Activated CD4-positive, alpha-beta T cell treated with anti-CD3 and anti-CD28 coated beads for 24 hours (primary cell): ENCODE results near the gene LHB.
"Not testable (repeated sequence)": the region's sequence is repeated elsewhere in the genome, so short reads cannot be mapped to it uniquely, and the experiment has no call there.

Experiments used
- DNase-seq, 2 donors: peaks; one replicate each; pipeline ENCODE4 v3.0.0-alpha.2; 2020; ENCODE audit warnings: low read depth in 2 of 2

Gene LHB

GRCh38 chr19:49017041-49017665 lies at the start of gene LHB:
Gene LHB (minus strand): TSS chr19:49017091. CDS start chr19:49017081, 10 bp downstream.
- no peak for DNase-seq

GRCh38 chr19:49065905-49066512 lies 49.1 kb upstream of the LHB start:
- no peak for DNase-seq

GRCh38 chr19:49064768-49065611 lies 48.1 kb upstream of the LHB start, which contains the start of gene NTF4:
Gene NTF4 (minus strand): TSS chr19:49064818. CDS start chr19:49061997, 2,821 bp downstream.
- no peak for DNase-seq

- no peak for DNase-seq
These were observed 47.2 kb upstream of the LHB start for GRCh38 chr19:49064029-49064629.

GRCh38 chr19:49061445-49061844 lies 44.6 kb upstream of the LHB start:
- DNase-seq: no peak

GRCh38 chr19:49061000-49061399 lies 44.1 kb upstream of the LHB start:
- no peak for DNase-seq

- no peak for DNase-seq
These were observed 42.2 kb upstream of the LHB start for GRCh38 chr19:49059053-49059452.

- no peak for DNase-seq
These were observed 41.7 kb upstream of the LHB start for GRCh38 chr19:49058562-49058961.

GRCh38 chr19:49057636-49058234 lies 40.8 kb upstream of the LHB start, which contains the start of gene CGB7:
Gene CGB7 (minus strand): TSS chr19:49057749. CDS start chr19:49055375, 2,374 bp downstream.
- DNase-seq: no peak

- not testable (repeated sequence) for DNase-seq
These were observed 40.2 kb upstream of the LHB start for GRCh38 chr19:49056902-49057596.

GRCh38 chr19:49056101-49056901 lies 39.4 kb upstream of the LHB start:
- peak; percentile 11 to 39 for DNase-seq

GRCh38 chr19:49050376-49051033 lies 33.6 kb upstream of the LHB start:
- DNase-seq: not testable (repeated sequence)

GRCh38 chr19:49049834-49050233 lies 32.9 kb upstream of the LHB start:
- DNase-seq: not testable (repeated sequence)

GRCh38 chr19:49049011-49049410 lies 32.1 kb upstream of the LHB start, which contains the start of gene CGB8:
Gene CGB8 (minus strand): TSS chr19:49049111. CDS start chr19:49048739, 372 bp downstream.
- DNase-seq: not testable (repeated sequence)

- not testable (repeated sequence) for DNase-seq
These were observed 26.7 kb upstream of the LHB start, which contains the start of gene CGB5 for GRCh38 chr19:49043548-49043947. Gene CGB5 (plus strand): TSS chr19:49043848. CDS start chr19:49044210, 362 bp downstream.

- not testable (repeated sequence) for DNase-seq
These were observed 25.8 kb upstream of the LHB start for GRCh38 chr19:49042666-49043065.

GRCh38 chr19:49042177-49042576 lies 25.3 kb upstream of the LHB start:
- no peak for DNase-seq

- DNase-seq: not testable (repeated sequence)
These were observed 22.8 kb upstream of the LHB start for GRCh38 chr19:49039736-49040135.

- not testable (repeated sequence) for DNase-seq
These were observed 21.8 kb upstream of the LHB start for GRCh38 chr19:49038557-49039276.
